D341Med (cell line): ENCODE data around the gene PFDN6.
A peak's percentile ranks its signal among the peaks of the same experiment; 100 is the strongest.

Experiments used
- DNase-seq: peaks from one replicate; pipeline ENCODE4 v3.0.0; 2012; ENCODE audit warnings: low spot score

The PFDN6 gene

DNA sequence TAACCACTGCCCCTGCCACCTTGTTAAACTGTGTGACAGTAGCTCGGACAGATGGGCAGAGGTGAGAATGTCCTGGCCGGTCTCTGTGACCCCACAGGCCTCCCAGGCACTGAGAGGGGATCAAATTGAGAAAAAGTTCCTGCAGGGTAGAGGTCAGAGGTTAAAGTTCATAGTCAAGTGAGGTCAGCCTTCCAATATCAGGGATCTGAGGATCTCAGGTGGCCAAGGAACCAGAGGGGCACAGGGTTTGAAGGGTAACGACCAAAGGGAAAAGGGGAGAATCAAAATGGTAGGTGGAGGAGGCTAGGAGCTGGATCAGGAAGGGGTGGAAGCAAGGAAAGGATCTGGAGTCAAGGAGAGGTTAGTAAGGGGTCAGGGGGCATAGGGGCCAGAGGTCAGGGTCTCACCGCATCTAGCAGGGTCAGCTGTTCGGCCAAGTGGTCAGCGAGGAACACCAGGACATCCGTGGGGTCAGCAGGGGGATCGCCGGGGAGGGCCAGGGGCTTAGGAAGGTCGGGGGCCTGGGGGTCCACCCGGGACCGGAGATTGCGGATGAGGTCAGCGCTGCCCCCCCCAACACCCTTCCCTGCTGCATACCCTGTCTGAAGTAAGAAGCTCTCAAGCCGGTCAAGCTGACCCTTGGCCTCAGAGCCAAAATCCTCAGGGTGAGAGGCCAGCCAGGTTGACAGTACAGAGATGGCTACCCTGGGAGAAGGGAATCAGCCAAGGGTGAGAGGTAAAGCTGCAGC lies 6.4 kb downstream of the PFDN6 start:
- no peak for DNase-seq

GRCh38 chr6:33296797-33297405 lies 7.5 kb downstream of the PFDN6 start:
- DNase-seq: no peak

GRCh38 chr6:33297406-33297955 lies 8.1 kb downstream of the PFDN6 start:
- no peak for DNase-seq

DNA sequence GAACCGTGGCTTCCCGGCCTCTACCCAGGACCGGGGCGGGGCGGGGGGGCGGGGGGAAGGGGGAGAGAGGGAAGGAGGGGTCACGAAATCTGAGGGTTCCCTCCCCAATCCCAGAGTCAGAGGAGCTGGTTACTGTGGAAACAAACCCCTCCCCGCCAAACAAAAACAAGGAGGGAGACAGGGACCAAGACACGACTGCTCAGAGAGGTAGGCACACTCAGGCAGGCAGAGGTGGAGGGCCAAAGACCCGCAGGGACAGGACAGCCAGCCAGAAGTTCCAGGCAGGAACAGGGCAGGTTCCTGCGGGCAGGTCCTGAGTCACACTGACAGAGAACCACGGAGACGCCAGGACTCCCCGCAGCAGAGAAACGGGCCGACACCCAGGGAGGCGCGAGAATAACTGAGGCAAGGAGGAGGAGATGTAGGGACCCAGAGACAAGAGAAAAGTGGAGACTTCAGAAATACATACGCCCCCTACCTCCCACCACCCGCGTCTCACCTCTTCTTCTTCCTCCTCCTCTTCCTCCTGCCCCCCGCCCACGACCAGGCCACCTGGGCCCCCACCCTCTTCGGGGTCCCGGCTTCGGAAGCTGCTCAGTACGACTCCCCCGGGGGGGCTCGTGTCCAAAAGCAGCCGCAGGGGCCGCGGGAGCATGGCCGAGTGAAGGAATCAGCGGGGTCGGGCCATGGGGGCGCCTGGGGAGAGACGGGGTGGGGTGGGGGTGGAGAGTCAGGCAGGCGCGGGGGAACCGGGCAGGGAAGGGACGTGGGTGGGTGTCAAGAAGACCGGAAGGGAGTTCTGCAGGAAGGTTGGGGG lies 8.8 kb downstream of the PFDN6 start:
- peak; percentile 59 for DNase-seq

DNA sequence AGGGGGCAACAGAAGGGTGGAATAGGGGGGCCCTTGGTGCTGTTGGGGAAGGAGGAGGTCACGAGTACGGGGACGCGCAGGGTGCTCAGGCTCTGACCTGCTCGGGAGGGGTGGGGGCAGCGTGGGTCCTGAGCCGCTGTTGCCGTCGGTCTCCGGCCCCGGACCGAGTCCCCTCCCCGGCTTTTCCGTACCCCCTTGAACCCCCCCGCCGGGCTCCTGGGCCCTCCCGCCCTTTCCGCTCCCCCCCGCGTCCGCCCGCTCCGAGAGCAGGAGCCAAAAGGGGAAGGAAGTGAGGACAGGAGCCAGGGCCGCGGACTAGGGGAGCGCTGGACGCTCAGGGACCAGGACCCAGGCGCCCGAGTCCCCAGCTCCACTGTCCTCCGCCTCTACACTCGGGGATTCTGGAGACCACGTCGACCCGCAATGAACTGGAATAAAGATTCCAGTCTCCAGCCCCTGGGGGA lies 9.4 kb downstream of the PFDN6 start, which contains the start of gene RGL2:
Gene RGL2, minus strand, starts transcription at position 170 of the 464 bp plus-strand sequence. CDS start 332 bp downstream, outside the sequence.
- peak; percentile 69 for DNase-seq

GRCh38 chr6:33299237-33299944 lies 10.0 kb downstream of the PFDN6 start:
- DNase-seq: peak; percentile 92

- DNase-seq: no peak
These were observed 12.5 kb downstream of the PFDN6 start for GRCh38 chr6:33301877-33302276.

DNA sequence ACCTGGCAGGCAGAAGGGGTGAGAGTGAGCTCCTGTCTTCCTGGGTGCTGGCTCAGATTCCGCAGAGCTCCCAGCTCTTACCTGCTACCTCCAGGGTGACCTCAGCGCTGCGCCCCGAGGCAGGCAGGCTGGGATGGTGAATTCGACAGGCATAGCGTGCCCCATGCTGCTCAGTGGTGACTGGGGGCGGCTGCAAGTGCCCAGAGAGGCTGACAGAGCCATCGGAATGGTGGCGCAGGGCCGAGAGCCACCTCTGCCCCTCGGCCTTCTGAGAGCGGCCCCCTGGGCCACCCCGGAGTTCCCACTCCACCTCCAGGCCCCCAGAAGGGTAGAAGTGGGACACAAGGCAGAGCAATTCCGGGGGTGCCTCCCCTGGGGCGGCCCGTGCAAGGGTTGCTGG lies 14.8 kb downstream of the PFDN6 start:
- DNase-seq: no peak

- DNase-seq: no peak
These were observed 15.7 kb downstream of the PFDN6 start for GRCh38 chr6:33305052-33305451.

DNA sequence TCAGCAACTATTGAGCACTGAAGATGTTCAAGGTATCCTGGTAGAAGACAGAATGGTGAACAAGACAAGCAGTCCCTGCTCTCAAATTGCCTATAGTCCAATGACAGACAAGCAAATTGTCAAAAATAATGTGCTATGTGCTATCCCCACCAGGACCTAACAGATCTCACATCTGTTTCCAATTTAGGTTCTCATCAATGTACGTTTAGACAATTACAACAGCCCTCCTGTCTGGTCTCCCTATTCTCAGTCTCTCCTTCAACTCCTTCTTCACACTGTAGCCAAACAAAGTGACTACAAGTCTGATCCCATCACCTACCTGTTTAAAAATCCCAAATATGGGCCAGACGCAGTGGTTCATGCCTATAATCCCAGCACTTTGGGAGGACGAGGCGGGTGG lies 17.0 kb downstream of the PFDN6 start:
- no peak for DNase-seq

GRCh38 chr6:33312361-33313104 lies 23.1 kb downstream of the PFDN6 start:
- DNase-seq: no peak

DNA sequence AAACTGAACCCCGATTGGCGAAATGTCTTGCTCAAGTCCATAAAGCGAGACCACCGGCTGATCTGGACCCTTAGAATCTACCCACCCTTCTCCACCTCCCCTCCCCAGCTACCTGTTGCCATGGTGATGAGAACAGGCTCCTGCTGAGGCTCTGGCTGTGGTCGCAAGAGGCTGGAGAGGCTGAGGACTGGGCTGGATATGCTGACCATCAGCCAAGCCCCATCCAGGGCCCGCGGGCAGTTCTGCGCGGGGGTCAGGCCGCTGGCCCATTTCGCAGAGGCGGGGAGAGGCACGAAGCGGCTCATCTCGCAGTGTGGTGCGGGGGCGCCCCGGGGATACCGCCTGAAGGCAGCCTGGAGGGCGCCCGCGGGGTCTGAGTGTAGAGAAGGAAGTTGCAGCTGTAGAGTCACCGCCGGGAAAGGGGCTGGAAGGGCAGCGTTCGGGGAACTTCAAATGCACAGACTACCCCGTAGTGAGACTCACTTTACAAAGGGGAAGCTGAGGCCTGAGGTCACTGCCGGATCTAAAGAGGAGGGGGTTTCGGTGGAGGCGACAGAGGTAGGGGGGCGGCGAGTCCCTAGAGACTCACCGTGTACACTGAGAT lies 23.8 kb downstream of the PFDN6 start:
- DNase-seq: peak; percentile 52

DNA sequence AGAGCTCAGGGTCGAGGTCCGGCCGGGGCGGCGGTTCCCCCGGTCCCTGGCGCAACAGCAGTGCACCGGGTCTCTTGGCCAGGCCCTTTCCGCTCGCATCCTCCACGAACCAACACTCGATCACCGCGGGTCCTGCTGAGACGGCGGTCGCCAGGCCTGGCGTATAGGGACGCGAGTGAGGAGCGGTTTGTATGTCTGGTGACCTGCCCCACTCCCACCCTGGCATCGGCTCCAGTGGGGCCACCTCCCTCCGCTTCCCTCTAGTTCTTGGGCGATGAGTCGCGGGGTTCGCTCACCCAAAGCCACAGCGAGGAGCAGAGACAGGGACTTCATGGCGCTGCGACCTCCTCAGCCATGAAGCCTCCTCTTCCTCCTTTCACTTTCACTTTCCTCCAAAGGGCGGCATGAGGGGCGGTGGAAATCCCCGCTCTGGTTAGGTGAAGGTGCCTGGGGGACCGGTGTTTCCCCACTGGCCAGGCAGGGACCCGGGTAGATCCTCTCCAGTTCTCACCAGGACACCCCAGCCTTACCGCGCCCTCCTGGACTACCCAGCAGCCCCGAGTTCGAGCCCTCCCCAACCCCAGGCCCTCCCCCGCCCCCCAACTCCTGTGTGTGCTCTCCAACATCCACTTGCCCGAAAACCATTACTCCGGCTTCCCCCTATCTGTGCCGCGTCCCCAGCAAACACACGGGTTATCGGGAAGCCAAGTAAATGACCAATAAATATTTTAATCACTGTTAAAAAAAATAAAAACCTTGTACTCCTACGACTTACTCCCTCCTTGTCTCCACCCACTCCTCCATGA lies 24.5 kb downstream of the PFDN6 start, which contains the start of gene TAPBP:
Gene TAPBP, minus strand, starts transcription at position 370 of the 806 bp plus-strand sequence. Its CDS starts 37 bp downstream, at position 333.
- DNase-seq: peak; percentile 60

GRCh38 chr6:33314515-33314942 lies 25.1 kb downstream of the PFDN6 start:
- DNase-seq: no peak

- DNase-seq: no peak
These were observed 25.8 kb downstream of the PFDN6 start for GRCh38 chr6:33314943-33315792.

GRCh38 chr6:33315793-33316602 lies 26.6 kb downstream of the PFDN6 start:
- no peak for DNase-seq

GRCh38 chr6:33316603-33317418 lies 27.4 kb downstream of the PFDN6 start:
- DNase-seq: no peak
